ENCODE data around the gene JAK1.

GRCh38 chr1:64866689-64867088 lies 99.7 kb downstream of the JAK1 start:
- TF ChIP-seq CTCF (IDR thresholded peaks at IDR 0.05; ENCODE audit: insufficient read depth, low read depth, low read length) (no peak), EZH2 (IDR thresholded peaks at IDR 0.05; ENCODE audit: insufficient read depth, low read length) (no peak)
